Right lobe of liver (tissue), 6 donors: Measurements from ENCODE around the gene C1orf87. TPM values are rescaled to one million over a fixed set of nuclear protein-coding genes. Genes with fewer than 3 reads are reported as not detected.

Source experiments
- ATAC-seq, 4 donors: fragments of 200-7000 bp; cut with Tn5 transposase; one replicate each; pipeline ENCODE4 v1.9.1; 2020; ENCODE audit warnings: mild to moderate bottlenecking in 4 of 4, moderate library complexity in 4 of 4
- DNase-seq, 3 donors: peaks; one replicate each; pipeline ENCODE4 v3.0.0-alpha.2; 2020
- H3K27ac ChIP-seq, 3 donors: fragments of 200-600 bp; one replicate each; pipeline ENCODE4 v1.8.0; 2022
- H3K27me3 ChIP-seq, 2 donors: fragments of 200-600 bp; one replicate each; pipeline ENCODE4 v1.8.0; 2022
- H3K36me3 ChIP-seq, 4 donors: fragments of 200-600 bp; sonication (generic) in 1 of 4; one replicate each; pipeline versions ENCODE4 v1.5.1 to v1.8.0; 2017 to 2022; ENCODE audit warnings: control low read depth in 1 of 4
- H3K4me1 ChIP-seq, 4 donors: fragments of 200-600 bp; sonication (generic) in 1 of 4; one replicate each; pipeline versions ENCODE4 v1.5.1 to v1.8.0; 2017 to 2022; ENCODE audit warnings: control low read depth in 1 of 4
- H3K4me3 ChIP-seq, 3 donors: fragments of 200-600 bp; one replicate each; pipeline ENCODE4 v1.8.0; 2022
- H3K9me3 ChIP-seq, 4 donors: fragments of 200-600 bp; sonication (generic) in 1 of 4; one replicate each; pipeline versions ENCODE4 v1.5.1 to v1.8.0; 2017 to 2022; ENCODE audit warnings: control low read depth in 1 of 4
- POLR2A ChIP-seq: fragments of 450-650 bp; IDR thresholded peaks from one replicate; pipeline ENCODE4 v1.6.1; 2017; ENCODE audit warnings: antibody characterized with exemption, mild to moderate bottlenecking
- WGBS: methylation state at CpG from one replicate; pipeline ENCODE4 v1.1.6; 2018; ENCODE audit warnings: low coverage, low lambda C conversion rate; ENCODE audit not compliant: insufficient coverage; ENCODE audit errors: missing lambda C conversion rate; 5-methylcytosine and 5-hydroxymethylcytosine counted together
- intact Hi-C, 2 donors: fragments of 100-400 bp; cut with DNase I; formaldehyde crosslinking; loops; one replicate each; pipeline versions ENCODE4 v1.11.2 to v1.14.1; 2022
- total RNA-seq, 6 experiments: library from RNA; depleted of rRNA in 2 of 6; stranded (reverse); fragments of >200 nt in 2 of 6; fragmentation: NEBNext Ultra II Directional in 3 of 6; extraction: Animal tissue kit (Norgen Biotek cat#: 25700) in 3 of 6; gene quantifications; one replicate each; pipeline versions ENCODE4 v1.1.0 to v1.2.4, GENCODE V29; 2016 to 2023
- TF ChIP-seq, protein P1 (sequence below), 4 donors: fragments of 200-600 bp in 3 of 4; fragments of 450-650 bp in 1 of 4; IDR thresholded peaks; one replicate each; pipeline versions ENCODE4 v1.5.1 to v1.8.0; 2016 to 2022; ENCODE audit warnings: antibody characterized with exemption in 4 of 4, mild to moderate bottlenecking in 2 of 4
- donor health status: DM: no; HTN: yes; CAD: no.
- donor health status: DM: no; HTN: no; CAD: no.
- donor health status: DM: no; HTN: no; CAD: no.
- donor health status: DM: no; HTN: yes; CAD: no.
- donor health status: DM: no; HTN: yes; CAD: no.

C1orf87 gene
- total RNA-seq, 6 experiments from 2014 or later = not detected

GRCh38 chr1:60055336-60055735 is 18.2 kb downstream of the C1orf87 start:
- DNase-seq (no peak), ATAC-seq (no peak)
- Histone ChIP-seq H3K36me3 (no peaks in the 10 kb centered on the region), H3K4me3 (no peak overlapping the region), H3K9me3 (no peaks in the 10 kb centered on the region), H3K4me1 (no peaks in the 10 kb centered on the region), H3K27ac (no peak overlapping the region), H3K27me3 (no peaks in the 10 kb centered on the region)
- intact Hi-C loops = no loop called here
- TF ChIP-seq, protein P1, sequence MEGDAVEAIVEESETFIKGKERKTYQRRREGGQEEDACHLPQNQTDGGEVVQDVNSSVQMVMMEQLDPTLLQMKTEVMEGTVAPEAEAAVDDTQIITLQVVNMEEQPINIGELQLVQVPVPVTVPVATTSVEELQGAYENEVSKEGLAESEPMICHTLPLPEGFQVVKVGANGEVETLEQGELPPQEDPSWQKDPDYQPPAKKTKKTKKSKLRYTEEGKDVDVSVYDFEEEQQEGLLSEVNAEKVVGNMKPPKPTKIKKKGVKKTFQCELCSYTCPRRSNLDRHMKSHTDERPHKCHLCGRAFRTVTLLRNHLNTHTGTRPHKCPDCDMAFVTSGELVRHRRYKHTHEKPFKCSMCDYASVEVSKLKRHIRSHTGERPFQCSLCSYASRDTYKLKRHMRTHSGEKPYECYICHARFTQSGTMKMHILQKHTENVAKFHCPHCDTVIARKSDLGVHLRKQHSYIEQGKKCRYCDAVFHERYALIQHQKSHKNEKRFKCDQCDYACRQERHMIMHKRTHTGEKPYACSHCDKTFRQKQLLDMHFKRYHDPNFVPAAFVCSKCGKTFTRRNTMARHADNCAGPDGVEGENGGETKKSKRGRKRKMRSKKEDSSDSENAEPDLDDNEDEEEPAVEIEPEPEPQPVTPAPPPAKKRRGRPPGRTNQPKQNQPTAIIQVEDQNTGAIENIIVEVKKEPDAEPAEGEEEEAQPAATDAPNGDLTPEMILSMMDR (IDR thresholded peaks at IDR 0.05) = no peak
- no peak for TF ChIP-seq POLR2A

DNA sequence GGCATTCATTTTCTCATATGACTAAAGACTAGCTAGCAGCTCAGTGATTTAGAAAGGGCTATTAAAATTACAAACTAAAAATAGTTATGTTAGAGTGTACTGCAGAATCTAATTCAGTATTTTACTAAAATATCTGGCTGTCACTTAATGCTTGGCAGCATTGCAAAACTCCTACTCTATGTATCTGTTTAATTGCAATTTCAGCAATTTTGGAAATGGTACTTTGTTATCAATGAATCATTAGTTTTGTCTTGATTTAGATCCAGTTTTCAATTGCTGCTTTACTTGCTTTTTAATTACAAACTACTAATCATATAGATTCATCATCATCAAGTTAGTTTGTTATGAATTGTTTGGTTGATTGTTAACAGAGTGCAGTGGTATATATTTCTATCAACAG is 19.2 kb downstream of the C1orf87 start:
- ATAC-seq (no peak), DNase-seq (no peak)
- TF ChIP-seq POLR2A = no peak
- TF ChIP-seq, protein P1 (IDR thresholded peaks at IDR 0.05) = no peak
- Histone ChIP-seq H3K4me3 (no peak overlapping the region), H3K27ac (no peak overlapping the region), H3K9me3 (no peaks in the 10 kb centered on the region), H3K36me3 (no peaks in the 10 kb centered on the region), H3K27me3 (no peaks in the 10 kb centered on the region), H3K4me1 (no peaks in the 10 kb centered on the region)
- intact Hi-C loops = no loop called here

- Histone ChIP-seq H3K4me3 (no peak overlapping the region), H3K27me3 (no peaks in the 10 kb centered on the region), H3K27ac (no peak overlapping the region), H3K9me3 (no peaks in the 10 kb centered on the region), H3K4me1 (no peaks in the 10 kb centered on the region), H3K36me3 (no peaks in the 10 kb centered on the region)
- no peak for TF ChIP-seq POLR2A
- TF ChIP-seq, protein P1 (IDR thresholded peaks at IDR 0.05) = no peak
- ATAC-seq = no peak
- 51% methylated on average over 9 of the region's 9 CpGs for WGBS
- intact Hi-C loops = no loop called here
- no peak for DNase-seq
Measured at GRCh38 chr1:60052601-60053000, 21.0 kb downstream of the C1orf87 start.

- Histone ChIP-seq H3K4me3 (no peak overlapping the region), H3K4me1 (no peaks in the 10 kb centered on the region), H3K36me3 (no peaks in the 10 kb centered on the region), H3K9me3 (no peaks in the 10 kb centered on the region), H3K27ac (no peak overlapping the region), H3K27me3 (no peaks in the 10 kb centered on the region)
- 90% methylated on average over 1 of the region's 1 CpG for WGBS
- ATAC-seq (no peak), DNase-seq (no peak)
- TF ChIP-seq, protein P1 (IDR thresholded peaks at IDR 0.05) = no peak
- intact Hi-C loops = no loop called here
Measured at GRCh38 chr1:60051191-60051590, 22.4 kb downstream of the C1orf87 start.

GRCh38 chr1:60049188-60049587 is 24.4 kb downstream of the C1orf87 start:
- no peaks in the 10 kb centered on the region for H3K27me3 ChIP-seq
- no peak overlapping the region for H3K4me3 ChIP-seq
- no peaks in the 10 kb centered on the region for H3K9me3 ChIP-seq
- TF ChIP-seq, protein P1 (IDR thresholded peaks at IDR 0.05) = no peak
- TF ChIP-seq POLR2A = no peak
- no peak overlapping the region for H3K27ac ChIP-seq
- intact Hi-C loops = no loop called here
- no peak for DNase-seq
- ATAC-seq = no peak
- no peaks in the 10 kb centered on the region for H3K4me1 ChIP-seq
- H3K36me3 ChIP-seq = no peaks in the 10 kb centered on the region
